Right atrium auricular region (tissue), 2 donors: ENCODE results near the gene GLI3. TPM values are rescaled to one million over a fixed set of nuclear protein-coding genes. Genes with fewer than 3 reads are reported as not detected.

Source experiments
- DNase-seq: peaks from one replicate; pipeline ENCODE4 v3.0.0-alpha.2; 2019; ENCODE audit warnings: low spot score
- H3K27ac ChIP-seq, 2 donors: fragments of 200-600 bp; sonication (generic); 1 replicate in 1 of 2; 2 replicates in 1 of 2; pipeline ENCODE4 v1.5.1; 2016 to 2019
- H3K27me3 ChIP-seq, 2 donors: fragments of 200-600 bp; sonication (generic); one replicate each; pipeline versions ENCODE4 v1.5.1 to v1.6.0; 2017 to 2019
- H3K36me3 ChIP-seq: fragments of 200-600 bp; sonication (generic); one replicate; pipeline ENCODE4 v1.5.1; 2016
- H3K4me1 ChIP-seq, 2 donors: fragments of 200-600 bp; sonication (generic); one replicate each; pipeline versions ENCODE4 v1.5.1 to v1.6.0; 2017 to 2019
- H3K4me3 ChIP-seq, 2 donors: fragments of 200-600 bp; sonication (generic); 1 replicate in 1 of 2; 2 replicates in 1 of 2; pipeline ENCODE4 v1.5.1; 2017 to 2019; ENCODE audit warnings: mild to moderate bottlenecking in 1 of 2, moderate library complexity in 1 of 2
- H3K9me3 ChIP-seq, 2 donors: fragments of 200-600 bp; sonication (generic); one replicate each; pipeline ENCODE4 v1.5.1; 2019
- total RNA-seq, 2 donors: library from RNA; depleted of rRNA; stranded (reverse); fragments of >200 nt; gene quantifications; one replicate each; pipeline ENCODE4 v1.1.0, GENCODE V29; 2016
- TF ChIP-seq, protein P1 (sequence below), 2 donors: fragments of 200-600 bp; sonication (generic); IDR thresholded peaks; one replicate each; pipeline ENCODE4 v1.5.1; 2019; ENCODE audit warnings: antibody characterized with exemption in 2 of 2

Gene GLI3
- total RNA-seq, 2 donors from 2014 or later: 1.5 to 2.0 TPM

DNA sequence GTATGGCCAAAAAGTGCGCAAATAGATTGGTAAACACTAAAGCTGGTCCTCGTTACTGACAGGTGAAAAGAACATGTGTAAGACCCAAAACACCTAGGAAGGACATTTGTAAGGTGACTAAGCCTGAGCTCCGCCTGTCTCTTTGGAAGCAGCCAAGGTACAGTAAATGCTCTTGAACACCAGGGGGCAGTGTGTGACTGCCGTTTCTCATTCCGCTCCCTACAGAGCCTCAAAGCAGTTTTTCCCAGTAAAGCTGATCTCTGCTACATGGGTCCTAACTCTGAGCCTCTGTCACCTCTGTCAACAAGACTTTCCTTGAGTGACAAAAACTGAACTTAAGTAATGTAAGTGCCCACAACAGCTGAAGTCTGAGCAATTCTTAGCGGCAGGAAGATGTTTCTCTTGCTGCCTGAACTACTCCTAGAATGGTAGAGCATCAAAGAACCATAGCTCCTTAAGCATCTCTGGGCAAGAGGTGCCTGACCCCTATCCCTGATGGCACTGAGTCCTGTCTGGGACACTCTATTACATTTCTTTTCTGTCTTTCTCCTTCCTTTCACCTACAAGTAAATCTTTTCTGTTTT, 296.2 kb downstream of the GLI3 start:
- TF ChIP-seq, protein P1, sequence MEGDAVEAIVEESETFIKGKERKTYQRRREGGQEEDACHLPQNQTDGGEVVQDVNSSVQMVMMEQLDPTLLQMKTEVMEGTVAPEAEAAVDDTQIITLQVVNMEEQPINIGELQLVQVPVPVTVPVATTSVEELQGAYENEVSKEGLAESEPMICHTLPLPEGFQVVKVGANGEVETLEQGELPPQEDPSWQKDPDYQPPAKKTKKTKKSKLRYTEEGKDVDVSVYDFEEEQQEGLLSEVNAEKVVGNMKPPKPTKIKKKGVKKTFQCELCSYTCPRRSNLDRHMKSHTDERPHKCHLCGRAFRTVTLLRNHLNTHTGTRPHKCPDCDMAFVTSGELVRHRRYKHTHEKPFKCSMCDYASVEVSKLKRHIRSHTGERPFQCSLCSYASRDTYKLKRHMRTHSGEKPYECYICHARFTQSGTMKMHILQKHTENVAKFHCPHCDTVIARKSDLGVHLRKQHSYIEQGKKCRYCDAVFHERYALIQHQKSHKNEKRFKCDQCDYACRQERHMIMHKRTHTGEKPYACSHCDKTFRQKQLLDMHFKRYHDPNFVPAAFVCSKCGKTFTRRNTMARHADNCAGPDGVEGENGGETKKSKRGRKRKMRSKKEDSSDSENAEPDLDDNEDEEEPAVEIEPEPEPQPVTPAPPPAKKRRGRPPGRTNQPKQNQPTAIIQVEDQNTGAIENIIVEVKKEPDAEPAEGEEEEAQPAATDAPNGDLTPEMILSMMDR (IDR thresholded peaks at IDR 0.05): peak; percentile 86 to 92
- Histone ChIP-seq H3K4me3 (no peak overlapping the region), H3K27ac (no peak overlapping the region), H3K36me3 (no peaks in the 10 kb centered on the region), H3K4me1 (peaks cover 0 to 7% of the 10 kb centered on the region in 2 donors), H3K27me3 (peaks cover 0 to 10% of the 10 kb centered on the region in 2 donors), H3K9me3 (no peaks in the 10 kb centered on the region)
- DNase-seq: peak; percentile 78

DNA sequence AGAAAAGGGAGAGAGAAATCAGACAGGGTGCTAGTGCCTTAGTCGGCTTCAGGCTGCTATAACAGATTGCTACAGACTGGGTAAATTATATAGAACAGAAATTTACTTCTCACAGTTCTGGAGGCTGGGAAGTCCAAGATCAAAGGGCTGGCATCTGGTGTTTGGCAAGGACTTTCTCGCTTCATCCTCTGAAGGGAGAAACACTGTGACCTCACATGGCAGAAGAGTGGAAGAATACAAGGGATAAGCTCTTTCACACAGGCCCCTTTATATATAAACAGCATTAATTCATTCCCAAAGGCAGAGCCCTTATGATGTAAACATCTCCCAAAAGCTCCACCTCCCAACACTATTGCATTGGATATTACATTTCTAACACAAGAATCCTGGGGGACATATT, 298.6 kb downstream of the GLI3 start:
- DNase-seq: no peak
- H3K9me3 ChIP-seq: no peaks in the 10 kb centered on the region
- no peaks in the 10 kb centered on the region for H3K36me3 ChIP-seq
- H3K27me3 ChIP-seq: peaks cover 0 to 10% of the 10 kb centered on the region in 2 donors
- no peak overlapping the region for H3K27ac ChIP-seq
- H3K4me1 ChIP-seq: peaks cover 0 to 7% of the 10 kb centered on the region in 2 donors
- TF ChIP-seq, protein P1 (IDR thresholded peaks at IDR 0.05): no peak
- no peak overlapping the region for H3K4me3 ChIP-seq

DNA sequence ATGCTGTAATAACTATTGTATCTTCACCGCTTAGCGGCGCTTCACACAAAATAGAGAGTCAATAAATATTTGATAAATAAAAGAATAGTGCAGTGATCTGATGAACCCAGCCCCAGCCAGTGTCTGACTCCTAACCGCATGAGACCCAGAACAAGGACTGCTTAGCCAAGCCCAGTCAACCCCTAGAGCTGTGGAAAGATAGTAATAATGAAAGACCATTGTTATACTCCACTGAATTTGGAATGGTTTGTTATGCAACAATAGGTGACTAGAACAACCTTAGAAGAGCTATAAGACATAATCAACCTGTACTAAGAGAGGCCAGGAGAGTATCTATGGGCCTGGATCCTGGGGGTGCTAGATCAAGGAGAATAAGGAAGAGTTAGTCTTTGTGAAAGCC, 303.6 kb downstream of the GLI3 start:
- TF ChIP-seq, protein P1 (IDR thresholded peaks at IDR 0.05): no peak

DNA sequence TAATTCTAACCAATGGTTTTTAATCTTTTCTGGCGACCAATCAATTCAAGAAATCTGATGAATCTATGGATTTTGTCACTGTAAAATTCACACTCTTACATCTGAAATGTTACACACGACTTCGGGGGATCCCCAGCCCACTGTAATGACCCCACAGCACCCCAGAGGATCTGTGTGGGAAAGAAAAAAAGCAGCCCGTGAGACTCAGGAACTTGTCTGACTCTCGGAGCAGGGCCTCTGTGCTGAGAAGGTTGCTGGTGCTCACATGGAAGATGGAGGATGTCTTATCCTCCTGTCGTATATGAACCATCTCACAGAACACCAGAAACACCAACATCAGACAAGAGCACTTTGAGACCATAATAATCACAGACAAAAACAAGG, 305.8 kb downstream of the GLI3 start:
- no peak overlapping the region for H3K4me3 ChIP-seq
- TF ChIP-seq, protein P1 (IDR thresholded peaks at IDR 0.05): no peak
- no peaks in the 10 kb centered on the region for H3K4me1 ChIP-seq
- no peak for DNase-seq
- no peaks in the 10 kb centered on the region for H3K27me3 ChIP-seq
- no peak overlapping the region for H3K27ac ChIP-seq
- no peaks in the 10 kb centered on the region for H3K36me3 ChIP-seq
- no peaks in the 10 kb centered on the region for H3K9me3 ChIP-seq

More for the DNA sequence above, 303.6 kb downstream of the GLI3 start:
- DNase-seq: peak; percentile 23
- H3K9me3 ChIP-seq: no peaks in the 10 kb centered on the region
- no peaks in the 10 kb centered on the region for H3K36me3 ChIP-seq
- H3K4me1 ChIP-seq: no peaks in the 10 kb centered on the region
- no peak overlapping the region for H3K27ac ChIP-seq
- H3K27me3 ChIP-seq: no peaks in the 10 kb centered on the region
- no peak overlapping the region for H3K4me3 ChIP-seq

DNA sequence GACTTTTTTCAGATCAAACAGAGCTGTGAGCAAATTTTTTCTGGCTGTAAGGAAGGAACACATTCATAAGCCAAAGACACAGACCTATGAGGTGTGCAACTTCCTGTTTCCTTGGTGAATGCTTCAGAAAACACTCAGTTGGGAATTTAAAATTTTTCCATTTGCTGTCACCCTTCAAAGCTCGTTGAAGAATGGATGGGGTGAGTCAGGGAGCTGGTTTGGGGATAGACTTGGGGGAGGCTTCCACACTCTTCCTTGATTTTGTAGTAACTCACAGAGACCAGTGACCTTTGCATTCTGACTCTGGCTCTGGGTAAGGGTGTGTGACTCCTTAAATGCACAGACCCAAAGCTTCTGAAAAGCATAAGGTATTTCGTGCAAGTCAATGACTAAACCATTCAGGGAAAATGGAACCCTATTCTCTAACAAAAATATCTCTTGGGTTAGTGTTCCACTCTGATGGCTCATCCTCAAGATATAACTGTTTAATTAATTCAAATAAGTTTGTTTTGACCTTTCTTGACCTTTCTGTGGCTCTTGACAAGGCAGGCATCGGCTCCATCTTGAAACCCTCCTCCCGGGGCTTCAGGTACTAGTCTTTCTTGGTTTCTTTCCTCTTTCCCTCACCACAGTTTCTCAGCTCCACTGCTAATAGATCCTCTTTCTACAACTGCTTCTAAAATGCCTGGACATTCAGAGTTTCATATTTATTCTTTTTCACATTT, 306.3 kb downstream of the GLI3 start:
- DNase-seq: no peak
- no peak overlapping the region for H3K27ac ChIP-seq
- no peak overlapping the region for H3K4me3 ChIP-seq
- H3K4me1 ChIP-seq: no peaks in the 10 kb centered on the region
- H3K27me3 ChIP-seq: no peaks in the 10 kb centered on the region
- TF ChIP-seq, protein P1 (IDR thresholded peaks at IDR 0.05): no peak
- H3K36me3 ChIP-seq: no peaks in the 10 kb centered on the region
- H3K9me3 ChIP-seq: no peaks in the 10 kb centered on the region
